ENCODE results near the gene SNCAIP. TPM values are rescaled to one million over a fixed set of nuclear protein-coding genes. Genes with fewer than 3 reads are reported as not detected.

SNCAIP gene
- total and polyA plus RNA-seq, 2 experiments from 2014 or later, result 6.1 to 11.9 TPM

- no peak for ATAC-seq
- H3K36me3 Mint-ChIP-seq (ENCODE audit: low read depth), result no peaks in the 10 kb centered on the region
- TF ChIP-seq ZNF331 (CRISPR knock-in tag; IDR thresholded peaks at IDR 0.05; ENCODE audit: low read depth) (no peak), STAT1 (IDR thresholded peaks at IDR 0.05; ENCODE audit: unreplicated experiment) (no peak), POLR2AphosphoS5 (IDR thresholded peaks at IDR 0.05; ENCODE audit: low read depth) (no peak), NANOG (IDR thresholded peaks at IDR 0.05; ENCODE audit: borderline replicate concordance) (no peak)
- no peaks in the 10 kb centered on the region for H3K79me2 ChIP-seq (replicated peaks; ENCODE audit: insufficient read depth)
- no peak overlapping the region for H2AFZ ChIP-seq
- H3K4me1 Mint-ChIP-seq, result peaks cover 20% of the 10 kb centered on the region
- 0 out of 2 replicates have a peak, but pooled peaks cover 6% of the 10 kb centered on the region for H3K4me1 ChIP-seq (ENCODE audit: insufficient read depth)
- H3K27me3 Mint-ChIP-seq (ENCODE audit: insufficient read depth, low read depth, poor library complexity), result no peaks in the 10 kb centered on the region
- no peak overlapping the region for H3K4me3 ChIP-seq
- H3K27me3 ChIP-seq (ENCODE audit: insufficient read depth), result no peaks in the 10 kb centered on the region
- no peaks in the 10 kb centered on the region for H3F3A ChIP-seq (replicated peaks; ENCODE audit: low read depth)
- H3K4me3 Mint-ChIP-seq, result no peak overlapping the region
- H4K20me1 ChIP-seq (replicated peaks; ENCODE audit: insufficient read depth), result no peaks in the 10 kb centered on the region
- H3K27ac Mint-ChIP-seq, result no peak overlapping the region
- DNase-seq (ENCODE audit: low spot score), result no peak
- H3K27ac ChIP-seq (ENCODE audit: low read depth), result no peak overlapping the region
- H3K9me2 ChIP-seq (ENCODE audit: insufficient read depth), result peaks cover 12% of the 10 kb centered on the region; the same call in 1 of the 2 replicates
- H3K4me2 ChIP-seq, result no peak overlapping the region
- H3K36me3 ChIP-seq (ENCODE audit: insufficient read depth), result no peaks in the 10 kb centered on the region
- H3K9me3 Mint-ChIP-seq, result no peaks in the 10 kb centered on the region; the same call in 2 of the 3 replicates
Observed at GRCh38 chr5:122412966-122413365, 100.9 kb downstream of the SNCAIP start.

DNA sequence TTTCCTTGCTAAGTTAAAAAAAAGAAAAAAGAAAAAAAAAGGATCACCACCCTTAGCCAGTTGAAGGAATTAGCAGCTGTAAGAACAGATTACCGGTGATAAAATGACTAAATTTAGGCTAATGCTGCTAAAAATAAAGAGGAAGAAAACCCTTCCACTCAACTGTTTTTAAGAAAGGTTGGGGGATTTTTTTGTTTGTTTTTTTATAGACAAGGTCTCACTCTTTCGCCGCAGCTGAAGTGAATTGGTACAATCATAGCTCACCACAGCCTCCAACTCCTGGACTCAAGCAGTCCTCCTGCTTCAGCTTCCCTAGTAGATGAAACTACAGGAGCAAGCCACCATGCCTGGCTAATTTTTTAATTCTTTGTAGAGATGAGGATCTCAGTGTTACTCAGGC lies 101.7 kb downstream of the SNCAIP start:
- no peaks in the 10 kb centered on the region for H3K27me3 Mint-ChIP-seq (ENCODE audit: insufficient read depth, low read depth, poor library complexity)
- H3K9me3 Mint-ChIP-seq, result no peaks in the 10 kb centered on the region; the same call in 2 of the 3 replicates
- H3K27me3 ChIP-seq (ENCODE audit: insufficient read depth), result no peaks in the 10 kb centered on the region
- ATAC-seq (no peak), DNase-seq (ENCODE audit: low spot score) (no peak)
- H3K4me3 ChIP-seq, result no peak overlapping the region
- no peak overlapping the region for H3K27ac Mint-ChIP-seq
- H3K4me3 Mint-ChIP-seq, result no peak overlapping the region
- no peaks in the 10 kb centered on the region for H3K36me3 ChIP-seq (ENCODE audit: insufficient read depth)
- H4K20me1 ChIP-seq (replicated peaks; ENCODE audit: insufficient read depth), result no peaks in the 10 kb centered on the region
- H3K36me3 Mint-ChIP-seq (ENCODE audit: low read depth), result no peaks in the 10 kb centered on the region
- H3K4me2 ChIP-seq, result no peak overlapping the region
- H3F3A ChIP-seq (replicated peaks; ENCODE audit: low read depth), result no peaks in the 10 kb centered on the region
- H3K79me2 ChIP-seq (replicated peaks; ENCODE audit: insufficient read depth), result no peaks in the 10 kb centered on the region
- peaks cover 12% of the 10 kb centered on the region; the same call in 1 of the 2 replicates for H3K9me2 ChIP-seq (ENCODE audit: insufficient read depth)
- H3K27ac ChIP-seq (ENCODE audit: low read depth), result no peak overlapping the region
- peaks cover 20% of the 10 kb centered on the region for H3K4me1 Mint-ChIP-seq
- H2AFZ ChIP-seq, result no peak overlapping the region
- 0 out of 2 replicates have a peak, but pooled peaks cover 6% of the 10 kb centered on the region for H3K4me1 ChIP-seq (ENCODE audit: insufficient read depth)
- TF ChIP-seq, protein P1, sequence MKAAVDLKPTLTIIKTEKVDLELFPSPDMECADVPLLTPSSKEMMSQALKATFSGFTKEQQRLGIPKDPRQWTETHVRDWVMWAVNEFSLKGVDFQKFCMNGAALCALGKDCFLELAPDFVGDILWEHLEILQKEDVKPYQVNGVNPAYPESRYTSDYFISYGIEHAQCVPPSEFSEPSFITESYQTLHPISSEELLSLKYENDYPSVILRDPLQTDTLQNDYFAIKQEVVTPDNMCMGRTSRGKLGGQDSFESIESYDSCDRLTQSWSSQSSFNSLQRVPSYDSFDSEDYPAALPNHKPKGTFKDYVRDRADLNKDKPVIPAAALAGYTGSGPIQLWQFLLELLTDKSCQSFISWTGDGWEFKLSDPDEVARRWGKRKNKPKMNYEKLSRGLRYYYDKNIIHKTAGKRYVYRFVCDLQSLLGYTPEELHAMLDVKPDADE (IDR thresholded peaks at IDR 0.05), result no peak
- TF ChIP-seq POLR2AphosphoS5 (IDR thresholded peaks at IDR 0.05; ENCODE audit: low read depth), result no peak
- TF ChIP-seq, protein P2, sequence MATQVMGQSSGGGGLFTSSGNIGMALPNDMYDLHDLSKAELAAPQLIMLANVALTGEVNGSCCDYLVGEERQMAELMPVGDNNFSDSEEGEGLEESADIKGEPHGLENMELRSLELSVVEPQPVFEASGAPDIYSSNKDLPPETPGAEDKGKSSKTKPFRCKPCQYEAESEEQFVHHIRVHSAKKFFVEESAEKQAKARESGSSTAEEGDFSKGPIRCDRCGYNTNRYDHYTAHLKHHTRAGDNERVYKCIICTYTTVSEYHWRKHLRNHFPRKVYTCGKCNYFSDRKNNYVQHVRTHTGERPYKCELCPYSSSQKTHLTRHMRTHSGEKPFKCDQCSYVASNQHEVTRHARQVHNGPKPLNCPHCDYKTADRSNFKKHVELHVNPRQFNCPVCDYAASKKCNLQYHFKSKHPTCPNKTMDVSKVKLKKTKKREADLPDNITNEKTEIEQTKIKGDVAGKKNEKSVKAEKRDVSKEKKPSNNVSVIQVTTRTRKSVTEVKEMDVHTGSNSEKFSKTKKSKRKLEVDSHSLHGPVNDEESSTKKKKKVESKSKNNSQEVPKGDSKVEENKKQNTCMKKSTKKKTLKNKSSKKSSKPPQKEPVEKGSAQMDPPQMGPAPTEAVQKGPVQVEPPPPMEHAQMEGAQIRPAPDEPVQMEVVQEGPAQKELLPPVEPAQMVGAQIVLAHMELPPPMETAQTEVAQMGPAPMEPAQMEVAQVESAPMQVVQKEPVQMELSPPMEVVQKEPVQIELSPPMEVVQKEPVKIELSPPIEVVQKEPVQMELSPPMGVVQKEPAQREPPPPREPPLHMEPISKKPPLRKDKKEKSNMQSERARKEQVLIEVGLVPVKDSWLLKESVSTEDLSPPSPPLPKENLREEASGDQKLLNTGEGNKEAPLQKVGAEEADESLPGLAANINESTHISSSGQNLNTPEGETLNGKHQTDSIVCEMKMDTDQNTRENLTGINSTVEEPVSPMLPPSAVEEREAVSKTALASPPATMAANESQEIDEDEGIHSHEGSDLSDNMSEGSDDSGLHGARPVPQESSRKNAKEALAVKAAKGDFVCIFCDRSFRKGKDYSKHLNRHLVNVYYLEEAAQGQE (IDR thresholded peaks at IDR 0.05; ENCODE audit: unreplicated experiment), result no peak
- no peak for TF ChIP-seq CTCF (conservative IDR thresholded peaks at IDR 0.05; ENCODE audit: low read depth in 2 of 2)
- TF ChIP-seq CREB1 (CRISPR knock-in tag; IDR thresholded peaks at IDR 0.05; ENCODE audit: low read depth), result no peak
- no peak for TF ChIP-seq EZH2 (IDR thresholded peaks at IDR 0.05; ENCODE audit: low read depth, unreplicated experiment)

Data from GM23338 (cell line).